ENCODE measurements around the gene RPL36A. TPM values are rescaled to one million over a fixed set of nuclear protein-coding genes. Genes with fewer than 3 reads are reported as not detected.

RPL36A gene
- total RNA-seq, 6 experiments from 2014 or later, result 127 to 361 (median 160) TPM

GRCh38 chrX:101391831-101392230, 1.0 kb downstream of the RPL36A start:
- Mint-ChIP-seq H3K36me3 (ENCODE audit: low read depth) (peaks cover 32% of the 10 kb centered on the region), H3K27ac (peak overlapping the region; percentile 96), H3K9me3 (no peaks in the 10 kb centered on the region; the same call in 1 of the 2 replicates), H3K27me3 (ENCODE audit: insufficient read depth) (peaks cover 2% of the 10 kb centered on the region; the same call in 1 of the 2 replicates), H3K4me3 (peak overlapping the region; percentile 96), H3K4me1 (ENCODE audit: low read depth) (peaks cover 28% of the 10 kb centered on the region)
- no peak for TF ChIP-seq CTCF (IDR thresholded peaks at IDR 0.05)
- DNase-seq, result no peak

GRCh38 chrX:101393530-101394305, 2.9 kb downstream of the RPL36A start:
- Mint-ChIP-seq H3K36me3 (ENCODE audit: low read depth) (peaks cover 32% of the 10 kb centered on the region), H3K4me3 (peak overlapping the region; percentile 96), H3K27me3 (ENCODE audit: insufficient read depth) (no peaks in the 10 kb centered on the region), H3K9me3 (no peaks in the 10 kb centered on the region; the same call in 1 of the 2 replicates), H3K4me1 (ENCODE audit: low read depth) (peaks cover 28% of the 10 kb centered on the region), H3K27ac (peak overlapping the region; percentile 57)
- no peak for TF ChIP-seq CTCF (IDR thresholded peaks at IDR 0.05)
- DNase-seq, result no peak

DNA sequence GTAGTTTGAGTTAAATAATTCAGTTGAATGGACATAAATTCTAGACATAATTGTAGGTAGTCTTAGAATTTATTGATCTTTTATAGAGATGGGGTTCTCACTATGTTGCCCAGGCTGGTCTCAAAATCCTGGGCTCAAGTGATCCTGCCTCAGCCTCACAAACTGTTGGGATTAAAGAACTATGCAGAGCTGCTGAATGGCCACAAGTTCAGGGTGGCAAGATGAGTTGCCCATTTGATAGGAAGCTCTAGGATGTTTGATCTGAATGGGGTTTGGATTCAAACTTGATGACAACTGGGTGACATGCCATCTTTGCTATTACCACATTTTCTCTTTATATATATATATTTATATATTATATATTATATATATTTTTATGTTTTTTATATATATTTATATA, 3.6 kb downstream of the RPL36A start:
- Mint-ChIP-seq H3K4me3 (no peak overlapping the region), H3K9me3 (no peaks in the 10 kb centered on the region; the same call in 1 of the 2 replicates), H3K36me3 (ENCODE audit: low read depth) (peaks cover 33% of the 10 kb centered on the region), H3K27ac (no peak overlapping the region), H3K4me1 (ENCODE audit: low read depth) (peaks cover 28% of the 10 kb centered on the region), H3K27me3 (ENCODE audit: insufficient read depth) (no peaks in the 10 kb centered on the region)
- DNase-seq, result no peak
- no peak for TF ChIP-seq CTCF (IDR thresholded peaks at IDR 0.05)

DNA sequence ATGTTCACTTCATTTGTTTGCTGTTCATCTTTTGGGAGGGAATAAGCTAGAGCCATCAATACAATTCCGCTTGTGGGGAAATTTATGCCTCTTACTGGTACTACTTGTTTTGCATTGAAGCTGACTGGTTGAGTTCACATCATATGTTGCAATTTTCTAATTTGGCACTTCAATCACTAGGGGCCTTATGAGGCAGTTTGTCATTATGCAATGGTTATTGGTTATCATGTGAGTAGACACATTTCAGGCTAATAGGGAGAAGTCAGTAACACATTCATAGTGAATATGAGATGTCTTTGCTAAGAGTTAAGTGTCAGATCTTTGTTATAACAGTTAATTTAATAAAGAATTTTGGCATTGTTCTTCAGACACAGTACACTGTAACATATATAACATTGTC, 5.0 kb downstream of the RPL36A start:
- no peak for DNase-seq
- Mint-ChIP-seq H3K27ac (0 out of 2 replicates have a peak overlapping the region, but pooled peaks have one; percentile 26), H3K4me3 (no peak overlapping the region), H3K27me3 (ENCODE audit: insufficient read depth) (no peaks in the 10 kb centered on the region), H3K9me3 (no peaks in the 10 kb centered on the region; the same call in 1 of the 2 replicates), H3K4me1 (ENCODE audit: low read depth) (peaks cover 24% of the 10 kb centered on the region), H3K36me3 (ENCODE audit: low read depth) (peaks cover 43% of the 10 kb centered on the region)
- no peak for TF ChIP-seq CTCF (IDR thresholded peaks at IDR 0.05)

- peaks cover 13% of the 10 kb centered on the region for H3K4me1 Mint-ChIP-seq (ENCODE audit: low read depth)
- peaks cover 24% of the 10 kb centered on the region; the same call in 1 of the 2 replicates for H3K36me3 Mint-ChIP-seq (ENCODE audit: low read depth)
- H3K9me3 Mint-ChIP-seq, result no peaks in the 10 kb centered on the region
- no peak for TF ChIP-seq CTCF (IDR thresholded peaks at IDR 0.05)
- H3K27me3 Mint-ChIP-seq (ENCODE audit: insufficient read depth), result no peaks in the 10 kb centered on the region
- no peak overlapping the region for H3K4me3 Mint-ChIP-seq
- peak; percentile 40 for DNase-seq
- peak overlapping the region; percentile 69 for H3K27ac Mint-ChIP-seq
Measured at GRCh38 chrX:101397779-101398178, 7.0 kb downstream of the RPL36A start.

Measured in HFFc6 (cell line).